ENCODE data around the gene AGBL3. TPM values are rescaled to one million over a fixed set of nuclear protein-coding genes. Genes with fewer than 3 reads are reported as not detected.

AGBL3 gene
- total and polyA plus RNA-seq, 12 donors: 0.64 to 2.6 (median 1.1) TPM

GRCh38 chr7:135095450-135095849, 109.1 kb downstream of the AGBL3 start:
- Histone ChIP-seq H3K27me3 (no peaks in the 10 kb centered on the region), H3K27ac (no peak overlapping the region), H3K4me3 (no peak overlapping the region), H3K9me3 (no peaks in the 10 kb centered on the region), H3K36me3 (no peaks in the 10 kb centered on the region), H3K4me1 (peaks cover 0 to 24% (median 10%) of the 10 kb centered on the region in 9 donors)
- intact Hi-C loops (cut with DNase I): no loop called here
- DNase-seq: no peak
- no peak for TF ChIP-seq CTCF (IDR thresholded peaks at IDR 0.05)
- no peak for ATAC-seq
- WGBS, 2 donors: 93% methylated on average over 1 of the region's 1 CpG

- WGBS, 2 donors: 23 to 25% methylated on average over 3 of the region's 3 CpGs
- intact Hi-C loops (cut with DNase I): no loop called here
- H3K36me3 ChIP-seq: no peaks in the 10 kb centered on the region
- no peaks in the 10 kb centered on the region for H3K27me3 ChIP-seq
- peaks cover 0 to 24% (median 10%) of the 10 kb centered on the region in 9 donors for H3K4me1 ChIP-seq
- TF ChIP-seq CTCF (IDR thresholded peaks at IDR 0.05): no peak
- DNase-seq (no peak), ATAC-seq (peak in 1 of 8 donors; percentile 52)
- H3K4me3 ChIP-seq: no peak overlapping the region
- H3K27ac ChIP-seq: peak overlapping the region in 4 of 10 donors; percentile 16 to 43 (median 30)
- peaks cover 0 to 4% (median 0%) of the 10 kb centered on the region in 11 donors for H3K9me3 ChIP-seq
Observed at GRCh38 chr7:135098391-135098790, 112.1 kb downstream of the AGBL3 start.

GRCh38 chr7:135100856-135101255, 114.5 kb downstream of the AGBL3 start:
- H3K4me1 ChIP-seq: peaks cover 0 to 16% (median 10%) of the 10 kb centered on the region in 9 donors
- no peaks in the 10 kb centered on the region for H3K27me3 ChIP-seq
- no peak overlapping the region for H3K4me3 ChIP-seq
- DNase-seq (no peak), ATAC-seq (no peak)
- H3K36me3 ChIP-seq: no peaks in the 10 kb centered on the region
- peaks cover 0 to 12% (median 0%) of the 10 kb centered on the region in 11 donors for H3K9me3 ChIP-seq
- H3K27ac ChIP-seq: no peak overlapping the region
- TF ChIP-seq CTCF (IDR thresholded peaks at IDR 0.05): no peak
- intact Hi-C loops (cut with DNase I): no loop called here

GRCh38 chr7:135102372-135102771, 116.1 kb downstream of the AGBL3 start:
- ATAC-seq (no peak), DNase-seq (no peak)
- Histone ChIP-seq H3K4me3 (no peak overlapping the region), H3K9me3 (peaks cover 0 to 14% (median 0%) of the 10 kb centered on the region in 11 donors), H3K27me3 (no peaks in the 10 kb centered on the region), H3K4me1 (peaks cover 0 to 16% (median 10%) of the 10 kb centered on the region in 9 donors), H3K36me3 (no peaks in the 10 kb centered on the region), H3K27ac (no peak overlapping the region)
- no peak for TF ChIP-seq CTCF (IDR thresholded peaks at IDR 0.05)
- intact Hi-C loops (cut with DNase I): no loop called here
